Astrocyte (in vitro differentiated cells and primary cell): ENCODE measurements around the gene PTPRN2. TPM values are rescaled to one million over a fixed set of nuclear protein-coding genes. Genes with fewer than 3 reads are reported as not detected.
"Not testable (repeated sequence)": the region's sequence is repeated elsewhere in the genome, so short reads cannot be mapped to it uniquely, and the experiment has no call there.

ENCODE experiments used
- DNase-seq: peaks from one replicate; pipeline ENCODE4 v3.0.0-alpha.2; 2010; ENCODE audit warnings: low read depth
- FAIRE-seq: peaks from 2 replicates; lab custom pipeline; 2011; peaks lifted over from hg19 to GRCh38; lab: Jason Lieb, UNC
- H2AFZ ChIP-seq: 2 replicates; pipeline ENCODE4 v1.6.0; 2012; ENCODE audit warnings: low read depth, low read length, inconsistent platforms
- H3K27ac ChIP-seq: 2 replicates; pipeline ENCODE4 v1.5.1; 2011; ENCODE audit warnings: low read depth, low read length, inconsistent platforms
- H3K27me3 ChIP-seq: 2 replicates; pipeline ENCODE4 v1.6.0; 2011; ENCODE audit warnings: low read length, inconsistent platforms; ENCODE audit not compliant: insufficient read depth
- H3K36me3 ChIP-seq: 2 replicates; pipeline ENCODE4 v1.5.1; 2011; ENCODE audit warnings: low read length, inconsistent platforms; ENCODE audit not compliant: insufficient read depth
- H3K4me1 ChIP-seq: 2 replicates; pipeline ENCODE4 v1.5.1; 2011; ENCODE audit warnings: low read length, inconsistent platforms; ENCODE audit not compliant: insufficient read depth
- H3K4me2 ChIP-seq: 2 replicates; pipeline ENCODE4 v1.6.0; 2012; ENCODE audit warnings: low read length, inconsistent platforms
- H3K4me3 ChIP-seq: 2 replicates; pipeline ENCODE4 v1.5.1; 2011; ENCODE audit warnings: low read depth, mild to moderate bottlenecking, low read length, inconsistent platforms; ENCODE audit not compliant: insufficient read depth
- H3K79me2 ChIP-seq: 2 replicates; pipeline ENCODE4 v1.6.0; 2012; ENCODE audit warnings: mild to moderate bottlenecking, low read length, inconsistent platforms; ENCODE audit not compliant: insufficient read depth
- H3K9ac ChIP-seq: 2 replicates; pipeline ENCODE4 v1.6.0; 2012; ENCODE audit warnings: mild to moderate bottlenecking, low read length, inconsistent platforms
- H3K9me3 ChIP-seq: 2 replicates; pipeline ENCODE4 v1.5.1; 2012; ENCODE audit warnings: low read depth, mild to moderate bottlenecking, low read length, inconsistent platforms; ENCODE audit not compliant: insufficient read depth
- H4K20me1 ChIP-seq: 2 replicates; pipeline ENCODE4 v1.6.0; 2012; ENCODE audit warnings: low read length, inconsistent platforms; ENCODE audit not compliant: insufficient read depth
- H3K27ac Mint-ChIP-seq: one replicate; pipeline ENCODE4 v1.8.0; 2021; ENCODE audit warnings: mild to moderate bottlenecking, mixed read lengths; ENCODE audit not compliant: unreplicated experiment
- H3K27me3 Mint-ChIP-seq: one replicate; pipeline ENCODE4 v1.8.0; 2021; ENCODE audit warnings: low read depth, mixed read lengths; ENCODE audit not compliant: unreplicated experiment
- H3K36me3 Mint-ChIP-seq: one replicate; pipeline ENCODE4 v1.8.0; 2021; ENCODE audit warnings: low read depth, mixed read lengths; ENCODE audit not compliant: unreplicated experiment
- H3K4me1 Mint-ChIP-seq: one replicate; pipeline ENCODE4 v1.8.0; 2021; ENCODE audit warnings: low read depth, mixed read lengths; ENCODE audit not compliant: unreplicated experiment
- H3K4me3 Mint-ChIP-seq: one replicate; pipeline ENCODE4 v1.8.0; 2021; ENCODE audit warnings: mild to moderate bottlenecking, moderate library complexity, mixed read lengths; ENCODE audit not compliant: unreplicated experiment
- H3K9me3 Mint-ChIP-seq: one replicate; pipeline ENCODE4 v1.8.0; 2021; ENCODE audit warnings: mild to moderate bottlenecking, mixed read lengths; ENCODE audit not compliant: unreplicated experiment
- CTCF ChIP-seq: IDR thresholded peaks from 2 replicates; pipeline ENCODE4 v1.5.1; 2011; ENCODE audit warnings: low read depth, mild to moderate bottlenecking, inconsistent platforms, low read length, moderate library complexity; ENCODE audit not compliant: insufficient read depth
- EZH2 ChIP-seq: IDR thresholded peaks from 2 replicates; pipeline ENCODE4 v1.6.1; 2012; ENCODE audit warnings: mild to moderate bottlenecking, low read length, inconsistent platforms; ENCODE audit not compliant: insufficient read depth
- total RNA-seq: library from RNA; stranded (reverse); gene quantifications from 2 replicates; pipeline ENCODE4 v1.2.1, GENCODE V29; 2021

The PTPRN2 gene
- total RNA-seq, 1 donor from 2014 or later, result 0.09 TPM

- H3K9ac ChIP-seq, result no peak overlapping the region
- no peaks in the 10 kb centered on the region for H3K79me2 ChIP-seq
- peaks cover 13% of the 10 kb centered on the region for H3K9me3 Mint-ChIP-seq
- H3K27me3 ChIP-seq, result no peaks in the 10 kb centered on the region
- H3K4me3 ChIP-seq, result no peak overlapping the region
- H4K20me1 ChIP-seq, result no peaks in the 10 kb centered on the region
- no peak overlapping the region for H3K4me2 ChIP-seq
- TF ChIP-seq EZH2 (no peak), CTCF (no peak)
- no peak for FAIRE-seq
- no peak overlapping the region for H3K27ac ChIP-seq
- DNase-seq, result no peak
- H3K27ac Mint-ChIP-seq, result no peak overlapping the region
- H3K27me3 Mint-ChIP-seq, result no peaks in the 10 kb centered on the region
- H3K36me3 Mint-ChIP-seq, result no peaks in the 10 kb centered on the region
- H3K4me1 ChIP-seq, result no peaks in the 10 kb centered on the region
- no peak overlapping the region for H2AFZ ChIP-seq
- H3K9me3 ChIP-seq, result no peaks in the 10 kb centered on the region
- no peak overlapping the region for H3K4me3 Mint-ChIP-seq
- no peaks in the 10 kb centered on the region for H3K36me3 ChIP-seq
- H3K4me1 Mint-ChIP-seq, result no peaks in the 10 kb centered on the region
Measured at GRCh38 chr7:157780721-157781120, 806.9 kb downstream of the PTPRN2 start.

- Mint-ChIP-seq H3K4me3 (no peak overlapping the region), H3K4me1 (no peaks in the 10 kb centered on the region), H3K36me3 (no peaks in the 10 kb centered on the region), H3K27me3 (no peaks in the 10 kb centered on the region), H3K27ac (no peak overlapping the region), H3K9me3 (peaks cover 13% of the 10 kb centered on the region)
- Histone ChIP-seq H3K9ac (no peak overlapping the region), H3K27me3 (no peaks in the 10 kb centered on the region), H2AFZ (no peak overlapping the region), H3K79me2 (no peaks in the 10 kb centered on the region), H4K20me1 (no peaks in the 10 kb centered on the region), H3K4me1 (no peaks in the 10 kb centered on the region), H3K4me2 (no peak overlapping the region), H3K9me3 (no peaks in the 10 kb centered on the region), H3K36me3 (no peaks in the 10 kb centered on the region), H3K4me3 (no peak overlapping the region), H3K27ac (no peak overlapping the region)
- TF ChIP-seq EZH2, result no peak
- TF ChIP-seq CTCF, result no peak
- no peak for DNase-seq
- no peak for FAIRE-seq
Measured at GRCh38 chr7:157780312-157780711, 807.3 kb downstream of the PTPRN2 start.

- no peaks in the 10 kb centered on the region for H3K36me3 ChIP-seq
- TF ChIP-seq EZH2, result no peak
- no peak for TF ChIP-seq CTCF
- H3K27ac ChIP-seq, result no peak overlapping the region
- H3K9ac ChIP-seq, result no peak overlapping the region
- no peak for DNase-seq
- no peak overlapping the region for H2AFZ ChIP-seq
- no peaks in the 10 kb centered on the region for H3K27me3 Mint-ChIP-seq
- no peak overlapping the region for H3K4me3 ChIP-seq
- H3K9me3 ChIP-seq, result no peaks in the 10 kb centered on the region
- H3K4me3 Mint-ChIP-seq, result no peak overlapping the region
- no peaks in the 10 kb centered on the region for H4K20me1 ChIP-seq
- FAIRE-seq, result no peak
- H3K27ac Mint-ChIP-seq, result no peak overlapping the region
- no peaks in the 10 kb centered on the region for H3K79me2 ChIP-seq
- H3K4me1 ChIP-seq, result no peaks in the 10 kb centered on the region
- H3K9me3 Mint-ChIP-seq, result peaks cover 17% of the 10 kb centered on the region
- no peaks in the 10 kb centered on the region for H3K27me3 ChIP-seq
- no peaks in the 10 kb centered on the region for H3K36me3 Mint-ChIP-seq
- H3K4me1 Mint-ChIP-seq, result no peaks in the 10 kb centered on the region
- no peak overlapping the region for H3K4me2 ChIP-seq
Measured at GRCh38 chr7:157779206-157779605, 808.4 kb downstream of the PTPRN2 start.

- H3K79me2 ChIP-seq, H3K27me3 Mint-ChIP-seq, H3K27me3 ChIP-seq, H3K27ac ChIP-seq, H3K4me1 ChIP-seq, FAIRE-seq, H2AFZ ChIP-seq, H3K36me3 ChIP-seq, H3K27ac Mint-ChIP-seq, H3K4me2 ChIP-seq, H3K4me1 Mint-ChIP-seq, H3K4me3 ChIP-seq, H3K9ac ChIP-seq, H4K20me1 ChIP-seq, H3K9me3 ChIP-seq, H3K4me3 Mint-ChIP-seq, H3K36me3 Mint-ChIP-seq, DNase-seq: not testable (repeated sequence)
- peaks cover 19% of the 10 kb centered on the region for H3K9me3 Mint-ChIP-seq
Measured at GRCh38 chr7:157777194-157777762, 810.3 kb downstream of the PTPRN2 start.
